ENCODE results near the gene VAC14. TPM values are rescaled to one million over a fixed set of nuclear protein-coding genes. Genes with fewer than 3 reads are reported as not detected.

VAC14 gene
- total RNA-seq, 1 experiment from 2014 or later, result 49.9 TPM

GRCh38 chr16:70647441-70648359 lies 153.3 kb downstream of the VAC14 start:
- Histone ChIP-seq H4K5ac (ENCODE audit: insufficient read length, low read depth, low read length) (no peak overlapping the region), H2BK5ac (ENCODE audit: insufficient read length, low read length) (no peak overlapping the region), H3K79me1 (ENCODE audit: insufficient read depth, low read depth, low read length, poor library complexity, severe bottlenecking) (no peaks in the 10 kb centered on the region), H2BK12ac (ENCODE audit: insufficient read length, low read depth, low read length) (no peak overlapping the region), H3K27ac (ENCODE audit: insufficient read length, low read depth, low read length) (no peak overlapping the region), H3K18ac (ENCODE audit: insufficient read length, low read depth, low read length) (no peak overlapping the region), H3K23ac (ENCODE audit: insufficient read length, low read depth, low read length) (no peak overlapping the region), H2BK120ac (ENCODE audit: low read depth, low read length, poor library complexity, severe bottlenecking) (no peak overlapping the region), H3K14ac (ENCODE audit: insufficient read depth, low read length) (no peak overlapping the region), H4K91ac (ENCODE audit: insufficient read length, low read depth, low read length) (no peak overlapping the region), H3K4me1 (ENCODE audit: insufficient read depth, low read length) (no peaks in the 10 kb centered on the region), H2AFZ (ENCODE audit: low read length) (no peak overlapping the region), H3K56ac (ENCODE audit: insufficient read length, low read depth, low read length) (no peak overlapping the region), H3K27me3 (ENCODE audit: insufficient read depth, low read length) (no peaks in the 10 kb centered on the region), H2AK5ac (ENCODE audit: insufficient read length, low read length) (no peak overlapping the region), H4K20me1 (ENCODE audit: control insufficient read depth, insufficient read depth, insufficient read length) (no peaks in the 10 kb centered on the region), H2BK15ac (ENCODE audit: low read depth, low read length) (no peak overlapping the region), H3K4ac (ENCODE audit: low read depth, low read length) (no peak overlapping the region), H4K8ac (replicated peaks; ENCODE audit: insufficient read length, low read depth, low read length) (no peak overlapping the region), H2BK20ac (ENCODE audit: low read depth, low read length, poor library complexity, severe bottlenecking) (no peak overlapping the region), H3K9me3 (ENCODE audit: control insufficient read depth, low read depth, low read length) (no peaks in the 10 kb centered on the region), H3K23me2 (ENCODE audit: insufficient read length, low read depth, low read length, poor library complexity, severe bottlenecking) (no peaks in the 10 kb centered on the region), H3T11ph (ENCODE audit: low read length) (no peak overlapping the region), H3K9ac (ENCODE audit: extremely low read depth, insufficient read length, low read length) (no peak overlapping the region), H3K4me2 (ENCODE audit: insufficient read depth, insufficient read length, low read length) (no peak overlapping the region), H3K79me2 (ENCODE audit: insufficient read depth, low read length) (no peaks in the 10 kb centered on the region)
- no peak overlapping the region for H3K4me3 Mint-ChIP-seq
- DNase-seq, result no peak
- H3K27ac Mint-ChIP-seq, result peak overlapping the region in 2 of 3 experiments; percentile 91; a peak in 4 of 7 replicates
- peaks cover 4 to 6% of the 10 kb centered on the region in 2 experiments; a peak in 2 of 5 replicates for H3K9me3 Mint-ChIP-seq
- peaks cover 9 to 13% of the 10 kb centered on the region in 2 experiments for H3K4me1 Mint-ChIP-seq
- no peaks in the 10 kb centered on the region; the same call in 1 of the 2 replicates for H3K27me3 Mint-ChIP-seq (ENCODE audit: low read depth)
- no CpG with 5 or more reads among the region's 15 CpGs for WGBS (ENCODE audit: extremely low coverage, insufficient read length, low lambda C conversion rate)
- TF ChIP-seq, protein P1, sequence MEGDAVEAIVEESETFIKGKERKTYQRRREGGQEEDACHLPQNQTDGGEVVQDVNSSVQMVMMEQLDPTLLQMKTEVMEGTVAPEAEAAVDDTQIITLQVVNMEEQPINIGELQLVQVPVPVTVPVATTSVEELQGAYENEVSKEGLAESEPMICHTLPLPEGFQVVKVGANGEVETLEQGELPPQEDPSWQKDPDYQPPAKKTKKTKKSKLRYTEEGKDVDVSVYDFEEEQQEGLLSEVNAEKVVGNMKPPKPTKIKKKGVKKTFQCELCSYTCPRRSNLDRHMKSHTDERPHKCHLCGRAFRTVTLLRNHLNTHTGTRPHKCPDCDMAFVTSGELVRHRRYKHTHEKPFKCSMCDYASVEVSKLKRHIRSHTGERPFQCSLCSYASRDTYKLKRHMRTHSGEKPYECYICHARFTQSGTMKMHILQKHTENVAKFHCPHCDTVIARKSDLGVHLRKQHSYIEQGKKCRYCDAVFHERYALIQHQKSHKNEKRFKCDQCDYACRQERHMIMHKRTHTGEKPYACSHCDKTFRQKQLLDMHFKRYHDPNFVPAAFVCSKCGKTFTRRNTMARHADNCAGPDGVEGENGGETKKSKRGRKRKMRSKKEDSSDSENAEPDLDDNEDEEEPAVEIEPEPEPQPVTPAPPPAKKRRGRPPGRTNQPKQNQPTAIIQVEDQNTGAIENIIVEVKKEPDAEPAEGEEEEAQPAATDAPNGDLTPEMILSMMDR (conservative IDR thresholded peaks at IDR 0.05), result no peak
- peaks cover 0 to 11% (median 6%) of the 10 kb centered on the region in 3 experiments; a peak in 6 of 7 replicates for H3K36me3 Mint-ChIP-seq (ENCODE audit: insufficient read depth in 1 of 3, low read depth in 3 of 3)
